Ovary (tissue), 3 donors: ENCODE results near the gene GIMD1.

Source experiments
- POLR2A ChIP-seq: fragments of 450-650 bp; IDR thresholded peaks from one replicate; pipeline ENCODE4 v1.6.1; 2017; ENCODE audit warnings: antibody characterized with exemption, mild to moderate bottlenecking, moderate library complexity
- TF ChIP-seq, protein P1 (sequence below), 3 donors: fragments of 450-650 bp in 2 of 3; fragments of 200-600 bp in 1 of 3; IDR thresholded peaks; one replicate each; pipeline versions ENCODE4 v1.5.1 to v1.8.0; 2016 to 2022; ENCODE audit warnings: antibody characterized with exemption in 3 of 3, mild to moderate bottlenecking in 1 of 3
- donor health status: DM: no; HTN: no; CAD: no.

GRCh38 chr4:106343865-106344646, 24.5 kb downstream of the GIMD1 start:
- TF ChIP-seq, protein P1, sequence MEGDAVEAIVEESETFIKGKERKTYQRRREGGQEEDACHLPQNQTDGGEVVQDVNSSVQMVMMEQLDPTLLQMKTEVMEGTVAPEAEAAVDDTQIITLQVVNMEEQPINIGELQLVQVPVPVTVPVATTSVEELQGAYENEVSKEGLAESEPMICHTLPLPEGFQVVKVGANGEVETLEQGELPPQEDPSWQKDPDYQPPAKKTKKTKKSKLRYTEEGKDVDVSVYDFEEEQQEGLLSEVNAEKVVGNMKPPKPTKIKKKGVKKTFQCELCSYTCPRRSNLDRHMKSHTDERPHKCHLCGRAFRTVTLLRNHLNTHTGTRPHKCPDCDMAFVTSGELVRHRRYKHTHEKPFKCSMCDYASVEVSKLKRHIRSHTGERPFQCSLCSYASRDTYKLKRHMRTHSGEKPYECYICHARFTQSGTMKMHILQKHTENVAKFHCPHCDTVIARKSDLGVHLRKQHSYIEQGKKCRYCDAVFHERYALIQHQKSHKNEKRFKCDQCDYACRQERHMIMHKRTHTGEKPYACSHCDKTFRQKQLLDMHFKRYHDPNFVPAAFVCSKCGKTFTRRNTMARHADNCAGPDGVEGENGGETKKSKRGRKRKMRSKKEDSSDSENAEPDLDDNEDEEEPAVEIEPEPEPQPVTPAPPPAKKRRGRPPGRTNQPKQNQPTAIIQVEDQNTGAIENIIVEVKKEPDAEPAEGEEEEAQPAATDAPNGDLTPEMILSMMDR (IDR thresholded peaks at IDR 0.05): no peak
- no peak for TF ChIP-seq POLR2A
